NCI-H1436 (cell line): ENCODE data around the gene MSANTD3.
A peak's percentile ranks its signal among the peaks of the same experiment; 100 is the strongest.

ENCODE experiments used
- DNase-seq: peaks from one replicate; lab custom pipeline; 2025; lab: John Stamatoyannopoulos, UW

MSANTD3 gene

GRCh38 chr9:100465761-100466160 is 38.8 kb downstream of the MSANTD3 start:
- no peak for DNase-seq

- DNase-seq: no peak
These were observed 39.4 kb downstream of the MSANTD3 start for GRCh38 chr9:100466171-100466828.

GRCh38 chr9:100466829-100467221 is 39.9 kb downstream of the MSANTD3 start:
- DNase-seq: no peak

- no peak for DNase-seq
These were observed 41.1 kb downstream of the MSANTD3 start for GRCh38 chr9:100468041-100468440.

- DNase-seq: no peak
These were observed 45.3 kb downstream of the MSANTD3 start for GRCh38 chr9:100472268-100472667.

DNA sequence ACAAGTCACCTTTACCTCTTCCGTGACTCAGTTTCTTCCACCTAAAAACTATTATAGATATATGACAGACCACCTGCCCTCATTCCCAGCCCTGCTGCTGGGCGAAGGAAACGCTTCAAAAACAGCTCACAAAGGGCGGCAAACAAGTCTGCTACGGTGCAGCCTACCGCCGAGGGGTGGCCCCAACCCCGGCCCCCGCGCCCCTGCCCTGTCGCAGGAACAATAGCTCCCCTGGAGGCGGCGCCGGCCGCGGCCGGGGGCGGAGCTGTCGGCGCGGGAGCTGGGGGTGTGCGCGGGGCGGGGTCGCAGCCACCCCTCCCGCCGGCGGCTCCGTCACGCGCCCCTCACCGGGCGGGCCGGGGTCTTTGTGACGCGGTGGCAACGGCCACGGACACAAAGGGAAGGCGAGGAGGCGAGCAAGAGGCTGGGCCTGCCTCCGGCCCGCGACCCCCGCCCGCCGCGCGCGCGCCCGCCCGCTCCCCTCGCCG is 45.9 kb downstream of the MSANTD3 start, which contains the start of gene TMEFF1:
Gene TMEFF1 (plus strand): TSS at position 362 of the 488 bp plus-strand sequence. CDS start 396 bp downstream, outside the sequence.
- peak; percentile 70 for DNase-seq

DNA sequence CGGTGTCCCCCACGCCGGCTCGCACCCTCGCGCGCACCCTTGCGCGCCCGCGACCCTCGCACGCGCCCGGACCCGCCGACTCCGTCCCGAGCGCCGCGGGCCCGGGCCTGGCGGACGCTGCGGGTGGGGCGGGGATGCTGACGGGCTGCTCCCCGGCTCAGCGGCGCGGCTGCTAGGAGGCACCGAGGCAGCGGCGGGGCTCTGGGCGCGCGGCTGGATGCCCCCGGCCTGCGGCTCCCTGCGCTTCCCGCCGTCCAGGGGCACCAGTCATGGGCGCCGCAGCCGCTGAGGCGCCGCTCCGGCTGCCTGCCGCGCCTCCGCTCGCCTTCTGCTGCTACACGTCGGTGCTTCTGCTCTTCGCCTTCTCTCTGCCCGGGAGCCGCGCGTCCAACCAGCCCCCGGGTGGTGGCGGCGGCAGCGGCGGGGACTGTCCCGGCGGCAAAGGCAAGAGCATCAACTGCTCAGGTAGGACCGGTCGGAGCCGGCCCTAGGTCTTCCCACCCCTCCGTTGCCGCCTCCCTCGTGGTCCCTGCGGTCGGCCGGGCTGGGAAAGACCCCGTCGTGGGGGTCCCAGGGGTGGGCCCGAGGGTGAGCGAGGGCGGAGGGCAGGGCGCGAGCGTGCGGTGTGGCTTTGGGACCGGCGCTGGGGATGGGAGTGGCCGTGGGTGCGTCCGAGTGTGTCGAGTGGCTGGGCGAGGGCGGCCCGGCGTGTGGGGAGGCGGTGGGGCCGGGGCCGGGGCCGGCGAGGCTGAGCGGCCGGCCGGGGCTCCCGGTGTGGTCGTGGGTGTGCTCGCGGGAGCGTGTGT is 46.5 kb downstream of the MSANTD3 start:
- peak; percentile 19 for DNase-seq

DNA sequence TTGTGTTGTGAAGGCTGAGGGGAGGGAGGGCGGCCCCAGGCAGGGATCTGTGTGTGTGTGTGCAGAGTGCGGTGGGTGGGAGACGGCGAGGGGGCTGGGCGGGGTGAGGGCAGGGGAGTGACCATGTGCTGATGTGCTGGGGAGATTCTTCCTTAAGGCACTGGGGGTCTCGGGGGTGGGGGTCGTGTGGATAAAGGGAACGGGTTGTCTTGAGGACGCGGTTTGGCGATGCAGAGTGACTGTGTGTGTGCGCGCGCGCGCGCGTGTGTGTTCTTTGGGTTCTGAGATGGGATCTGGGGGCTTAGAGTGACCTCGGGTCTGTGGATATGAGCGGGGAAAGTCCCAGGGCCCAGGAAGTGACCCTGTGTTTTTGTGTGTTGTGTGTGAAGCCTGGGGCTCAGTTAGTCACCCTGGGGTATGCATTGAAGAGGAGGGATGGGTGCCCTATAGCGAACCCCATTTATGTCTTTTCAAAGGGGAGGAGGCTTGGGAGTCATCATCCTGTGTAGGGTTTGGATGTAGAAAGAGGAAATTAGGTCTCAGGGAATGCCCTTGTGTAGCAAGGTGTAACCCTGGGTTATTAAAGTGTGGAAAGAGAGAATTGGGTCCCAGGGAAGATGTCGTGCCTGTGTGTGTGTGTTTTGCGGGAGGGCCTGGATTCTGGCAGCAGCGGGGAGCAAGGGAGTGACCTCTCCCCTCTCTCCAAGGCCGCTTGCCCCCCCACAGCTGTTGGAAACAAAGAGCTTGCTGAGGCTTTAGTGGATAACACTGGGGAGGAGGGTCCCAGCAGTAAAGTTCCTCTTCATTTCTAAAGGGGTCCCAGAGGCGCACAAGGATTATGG is 47.4 kb downstream of the MSANTD3 start:
- DNase-seq: no peak

GRCh38 chr9:100474924-100475276 is 48.0 kb downstream of the MSANTD3 start:
- DNase-seq: no peak

DNA sequence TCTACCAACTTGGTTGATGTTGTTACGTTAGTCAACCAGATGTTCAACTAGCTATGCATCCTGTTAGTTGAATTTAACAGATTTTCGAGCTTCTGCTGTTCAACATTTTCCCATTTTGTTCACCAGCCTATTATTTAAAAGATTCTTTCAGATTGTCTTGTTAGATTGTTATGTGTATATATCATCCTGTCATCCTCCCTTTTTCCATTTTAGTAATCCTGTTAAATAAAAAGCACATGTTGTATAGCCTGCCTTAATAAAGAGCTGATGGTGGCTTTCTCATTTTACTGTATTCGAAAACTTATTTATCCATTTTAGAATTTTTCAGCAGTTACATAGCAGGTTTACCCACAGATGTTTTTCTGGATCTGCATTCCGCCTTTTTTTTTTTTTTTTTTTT is 50.3 kb downstream of the MSANTD3 start:
- DNase-seq: no peak

DNA sequence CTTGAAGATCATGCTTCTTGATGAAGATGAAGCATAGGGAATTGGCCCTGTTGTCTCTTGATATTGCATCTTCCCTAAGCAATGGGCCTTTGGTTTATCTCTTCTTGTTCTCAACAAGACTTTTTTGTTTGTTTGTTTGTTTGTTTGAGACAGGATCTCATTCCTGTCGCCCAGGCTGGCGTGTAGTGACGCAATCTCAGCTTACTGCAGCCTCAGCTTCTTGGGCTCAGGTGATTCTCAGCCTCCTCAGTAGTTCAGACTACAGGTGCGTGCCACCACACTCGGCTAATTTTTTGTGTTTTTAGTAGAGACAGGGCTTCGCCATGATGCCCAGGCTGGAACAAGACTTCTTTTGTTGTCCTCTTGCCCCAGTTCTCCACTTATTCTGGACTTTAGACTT is 51.2 kb downstream of the MSANTD3 start:
- no peak for DNase-seq

GRCh38 chr9:100479820-100480219 is 52.9 kb downstream of the MSANTD3 start:
- no peak for DNase-seq

- no peak for DNase-seq
These were observed 58.3 kb downstream of the MSANTD3 start for GRCh38 chr9:100485196-100485595.

DNA sequence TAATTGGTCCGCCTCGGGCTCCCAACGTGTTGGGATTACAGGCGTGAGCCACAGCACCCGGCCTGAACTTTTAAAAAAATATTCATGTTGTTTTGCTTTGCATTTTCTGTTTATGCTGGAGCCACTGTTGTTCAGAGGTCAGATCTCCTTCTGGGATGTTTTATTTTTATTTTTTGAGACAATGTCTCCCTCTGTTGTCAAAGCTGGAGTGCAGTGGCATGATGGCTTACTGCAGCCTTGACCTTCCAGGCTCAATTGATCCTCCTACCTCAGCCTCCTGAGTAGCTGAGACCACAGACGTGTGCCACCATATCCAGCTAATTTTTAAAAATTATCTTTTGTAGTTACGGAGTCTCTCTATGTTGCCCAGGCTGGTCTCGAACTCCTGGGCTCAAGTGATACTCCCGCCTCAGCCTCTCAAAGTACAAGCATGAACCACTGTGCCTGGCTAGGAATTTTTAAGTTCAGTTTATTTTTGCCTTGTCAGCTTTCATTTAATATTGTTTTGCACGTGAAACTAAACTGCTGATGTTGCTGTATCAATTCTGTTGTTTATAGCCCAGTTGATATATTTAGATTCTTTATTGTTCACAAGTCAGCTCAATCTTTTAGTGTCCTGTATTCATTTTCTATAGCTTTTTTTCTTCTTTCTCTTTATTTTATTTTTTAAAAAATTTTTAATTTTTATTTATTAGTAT is 59.7 kb downstream of the MSANTD3 start:
- DNase-seq: no peak

DNA sequence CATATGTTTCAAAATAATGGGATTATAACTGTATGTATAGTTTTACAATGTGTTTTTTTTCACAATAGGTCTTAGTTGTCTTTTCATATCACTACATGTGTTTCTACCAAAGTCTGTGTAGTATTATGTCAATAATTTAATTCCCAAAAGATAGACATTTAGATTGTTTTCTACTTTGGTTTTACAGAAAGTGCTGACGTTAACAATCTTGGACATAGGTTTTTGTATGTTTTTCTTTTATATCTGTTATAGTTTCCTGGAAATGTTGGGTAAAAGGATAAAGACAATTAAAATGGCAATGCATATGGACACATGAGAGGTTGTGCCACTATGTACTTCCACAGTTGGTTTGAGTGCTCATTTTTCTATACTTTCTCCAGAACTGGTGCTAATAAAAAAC is 61.2 kb downstream of the MSANTD3 start:
- DNase-seq: no peak

DNA sequence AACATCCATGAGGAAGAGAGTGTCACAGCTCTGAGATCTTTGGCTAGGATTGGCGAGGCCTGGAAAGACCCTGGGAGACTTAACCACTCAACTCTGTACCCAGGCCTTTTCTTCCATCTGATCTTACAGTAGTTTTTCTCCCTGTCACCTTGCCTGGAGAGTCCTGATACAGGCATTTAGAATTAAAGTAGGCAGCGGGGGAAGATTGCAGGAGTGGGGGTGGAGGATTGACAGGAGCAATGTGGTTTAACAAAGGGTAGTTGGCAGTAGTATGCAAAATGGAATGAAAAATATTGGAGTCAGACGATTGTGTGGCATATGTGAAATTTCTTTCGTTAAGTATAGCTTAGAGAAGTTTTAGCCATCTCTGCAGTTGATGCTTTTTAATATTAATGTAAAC is 62.9 kb downstream of the MSANTD3 start:
- DNase-seq: no peak

DNA sequence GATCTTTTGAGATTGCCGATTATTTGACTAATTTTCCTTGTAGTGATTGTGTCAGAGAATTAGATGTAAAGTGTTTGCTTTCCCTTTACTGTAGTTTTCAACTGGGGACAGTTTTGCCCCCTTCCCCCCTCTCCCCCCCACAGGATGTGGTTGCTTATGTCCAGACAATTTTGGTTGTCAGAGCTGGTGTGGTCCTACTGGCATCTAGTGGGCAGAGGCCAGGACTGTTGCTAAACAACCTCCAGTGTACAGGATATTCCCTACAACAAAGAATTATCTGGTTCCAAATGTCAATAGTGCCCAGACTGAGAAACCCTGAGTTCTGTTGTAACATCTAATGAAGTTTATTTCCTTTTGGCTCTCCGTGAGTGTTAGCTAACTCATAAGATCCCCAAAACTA is 66.0 kb downstream of the MSANTD3 start:
- DNase-seq: no peak

GRCh38 chr9:100498592-100498991 is 71.6 kb downstream of the MSANTD3 start:
- no peak for DNase-seq

GRCh38 chr9:100499460-100499859 is 72.5 kb downstream of the MSANTD3 start:
- DNase-seq: no peak

GRCh38 chr9:100499866-100500265 is 72.9 kb downstream of the MSANTD3 start:
- DNase-seq: no peak
